Esophagus mucosa (tissue), 1 donor: ENCODE results near the gene NIPAL3. TPM values are rescaled to one million over a fixed set of nuclear protein-coding genes. Genes with fewer than 3 reads are reported as not detected.
"Not testable (repeated sequence)": the region's sequence is repeated elsewhere in the genome, so short reads cannot be mapped to it uniquely, and the experiment has no call there.

Experiments
- ATAC-seq: fragments of 200-7000 bp; cut with Tn5 transposase; one replicate; pipeline ENCODE4 v1.9.1; 2020
- total RNA-seq: library from RNA; stranded (reverse); gene quantifications from one replicate; pipeline ENCODE4 v1.2.4, GENCODE V29; 2023
- donor health status: DM: yes; HTN: yes; CAD: no.

NIPAL3 gene
- total RNA-seq, 1 donor from 2014 or later, result 21.3 TPM

- not testable (repeated sequence) for ATAC-seq
These were observed 77.3 kb downstream of the NIPAL3 start for GRCh38 chr1:24492935-24493334.

GRCh38 chr1:24493785-24494184, 78.2 kb downstream of the NIPAL3 start:
- no peak for ATAC-seq

- ATAC-seq, result no peak
These were observed 83.0 kb downstream of the NIPAL3 start for GRCh38 chr1:24498589-24498988.

- no peak for ATAC-seq
These were observed 84.9 kb downstream of the NIPAL3 start for GRCh38 chr1:24500448-24501048.

- ATAC-seq, result no peak
These were observed 85.9 kb downstream of the NIPAL3 start for GRCh38 chr1:24501371-24502064.

- ATAC-seq, result peak; percentile 71
These were observed 86.6 kb downstream of the NIPAL3 start for GRCh38 chr1:24502065-24502708.

GRCh38 chr1:24502709-24503058, 87.1 kb downstream of the NIPAL3 start, which contains the start of gene RCAN3:
Gene RCAN3 (plus strand): TSS chr1:24502836. CDS start chr1:24514373, 11,537 bp downstream.
- peak; percentile 94 for ATAC-seq

- peak; percentile 70 for ATAC-seq
These were observed 87.6 kb downstream of the NIPAL3 start for GRCh38 chr1:24503059-24503751.

GRCh38 chr1:24503870-24504523, 88.4 kb downstream of the NIPAL3 start:
- no peak for ATAC-seq

GRCh38 chr1:24504560-24504959, 89.0 kb downstream of the NIPAL3 start:
- ATAC-seq, result no peak

- ATAC-seq, result no peak
These were observed 90.2 kb downstream of the NIPAL3 start for GRCh38 chr1:24505816-24506215.

- ATAC-seq, result no peak
These were observed 91.2 kb downstream of the NIPAL3 start for GRCh38 chr1:24506691-24507381.

- ATAC-seq, result no peak
These were observed 91.8 kb downstream of the NIPAL3 start for GRCh38 chr1:24507405-24507804.

- no peak for ATAC-seq
These were observed 93.3 kb downstream of the NIPAL3 start for GRCh38 chr1:24508911-24509310.

GRCh38 chr1:24513706-24514105, 98.1 kb downstream of the NIPAL3 start:
- no peak for ATAC-seq

- no peak for ATAC-seq
These were observed 99.3 kb downstream of the NIPAL3 start for GRCh38 chr1:24514946-24515345.

GRCh38 chr1:24515671-24516209, 100.1 kb downstream of the NIPAL3 start:
- peak; percentile 81 for ATAC-seq

- ATAC-seq, result no peak
These were observed 100.9 kb downstream of the NIPAL3 start for GRCh38 chr1:24516506-24516905.

- no peak for ATAC-seq
These were observed 102.3 kb downstream of the NIPAL3 start for GRCh38 chr1:24517898-24518297.

- not testable (repeated sequence) for ATAC-seq
These were observed 104.7 kb downstream of the NIPAL3 start for GRCh38 chr1:24520282-24520681.
